Effector CD8-positive, alpha-beta T cell (primary cell): ENCODE measurements around the gene TESK2.
A peak's percentile ranks its signal among the peaks of the same experiment; 100 is the strongest.
"Not testable (repeated sequence)": the region's sequence is repeated elsewhere in the genome, so short reads cannot be mapped to it uniquely, and the experiment has no call there.

ENCODE experiments used
- DNase-seq: peaks from one replicate; lab custom pipeline; 2025; lab: John Stamatoyannopoulos, UW
- total RNA-seq, 4 experiments: gene quantifications; one replicate each; lab custom pipeline; 2026; lab: John Stamatoyannopoulos, UW

The TESK2 gene
- total RNA-seq, result 6.4 to 16.1 (median 9.9) reads per million in 4 experiments

DNA sequence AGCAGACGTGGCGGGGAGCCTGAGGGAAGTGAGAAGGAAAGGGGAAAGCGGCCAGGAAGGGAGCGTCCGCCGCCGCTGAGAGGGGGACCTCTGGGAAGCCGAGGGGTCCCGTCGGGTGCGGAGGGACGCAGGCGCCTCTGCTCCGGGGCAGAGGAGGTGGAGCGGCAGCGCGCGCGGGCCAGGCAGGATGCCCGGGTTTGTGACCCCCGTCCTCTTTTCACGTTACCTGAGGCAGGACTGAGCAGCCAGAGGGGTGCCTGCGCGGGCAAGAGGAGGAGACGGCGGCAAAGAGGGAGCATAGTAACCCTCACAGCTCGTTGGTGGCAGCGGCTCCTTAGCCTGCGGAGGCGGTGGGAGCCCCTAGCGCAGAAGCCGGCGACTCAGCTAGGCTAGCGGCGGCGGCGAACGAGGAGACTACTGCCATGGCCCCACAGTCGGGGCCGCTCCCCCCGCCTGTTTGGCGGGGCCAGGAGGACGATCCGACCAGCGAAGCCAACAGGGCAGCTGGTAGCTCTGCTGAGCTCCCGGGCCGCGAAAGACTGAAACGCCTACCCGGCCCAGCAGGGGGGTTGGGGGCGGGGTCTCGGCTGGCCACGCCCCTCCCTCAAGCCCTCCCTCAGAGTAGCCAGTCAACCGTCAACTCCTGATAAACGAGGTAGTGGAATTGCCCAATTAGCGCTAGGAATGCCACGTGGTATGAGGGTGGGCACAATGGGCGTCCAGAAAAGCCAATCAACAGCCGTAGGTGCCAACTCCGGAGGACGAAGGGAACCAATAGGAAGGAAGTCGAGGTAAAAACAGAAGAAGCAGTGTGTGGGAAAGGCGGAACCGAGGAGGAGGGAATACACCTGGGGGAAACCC, at the start of gene TESK2:
Gene TESK2 (minus strand): TSS at position 538 of the 861 bp plus-strand sequence. CDS start 33,378 bp downstream, outside the sequence.
- DNase-seq, result peak; percentile 95

- no peak for DNase-seq
These were observed 45.9 kb upstream of the TESK2 start for GRCh38 chr1:45536886-45537285.

- no peak for DNase-seq
These were observed 45.2 kb upstream of the TESK2 start for GRCh38 chr1:45535988-45536766.

DNA sequence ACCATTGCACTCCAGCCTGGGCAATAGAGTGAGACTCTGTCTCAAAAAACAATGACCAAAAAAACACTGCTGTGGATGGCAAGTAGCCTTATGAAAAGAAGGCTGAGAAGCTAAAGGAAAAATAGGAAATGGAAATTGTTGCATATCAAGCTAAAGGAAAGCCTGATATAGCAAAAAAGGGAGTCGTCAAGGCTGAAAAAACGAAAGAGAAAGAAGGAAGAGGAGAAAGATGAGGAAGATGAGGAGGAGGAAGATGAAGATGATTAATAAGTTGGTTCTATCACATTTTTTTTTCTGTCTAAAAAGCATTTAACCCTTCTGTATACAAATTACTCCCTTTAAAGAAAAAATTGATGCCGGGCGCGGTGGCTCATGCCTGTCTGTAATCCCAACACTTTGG, 40.9 kb upstream of the TESK2 start:
- DNase-seq, result no peak

GRCh38 chr1:45530632-45531135, 39.7 kb upstream of the TESK2 start:
- DNase-seq, result no peak

DNA sequence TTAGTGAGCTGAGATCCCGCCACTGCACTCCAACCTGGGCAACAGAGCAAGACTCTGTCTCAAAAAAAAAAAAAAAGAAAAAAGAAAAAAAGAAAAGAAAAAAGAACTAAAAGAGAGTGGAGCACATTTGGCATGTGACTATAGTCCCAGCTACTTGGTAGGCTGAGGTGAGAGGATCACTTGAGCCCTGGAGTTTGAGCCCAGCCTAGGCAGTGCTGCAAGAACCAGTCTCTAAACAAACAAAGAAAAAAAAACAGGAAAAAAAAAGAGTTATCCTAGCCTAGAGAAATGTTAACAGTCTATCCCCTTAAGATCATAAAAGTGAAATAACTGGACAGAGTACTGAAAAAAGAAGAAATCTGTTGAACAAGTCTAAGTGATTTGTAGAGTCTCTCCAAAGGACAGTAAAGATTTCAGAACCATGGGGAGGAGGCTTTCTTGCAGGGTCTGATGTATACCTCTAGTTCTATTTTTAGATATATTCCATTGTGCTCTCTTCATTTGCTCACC, 35.2 kb upstream of the TESK2 start:
- DNase-seq, result no peak

DNA sequence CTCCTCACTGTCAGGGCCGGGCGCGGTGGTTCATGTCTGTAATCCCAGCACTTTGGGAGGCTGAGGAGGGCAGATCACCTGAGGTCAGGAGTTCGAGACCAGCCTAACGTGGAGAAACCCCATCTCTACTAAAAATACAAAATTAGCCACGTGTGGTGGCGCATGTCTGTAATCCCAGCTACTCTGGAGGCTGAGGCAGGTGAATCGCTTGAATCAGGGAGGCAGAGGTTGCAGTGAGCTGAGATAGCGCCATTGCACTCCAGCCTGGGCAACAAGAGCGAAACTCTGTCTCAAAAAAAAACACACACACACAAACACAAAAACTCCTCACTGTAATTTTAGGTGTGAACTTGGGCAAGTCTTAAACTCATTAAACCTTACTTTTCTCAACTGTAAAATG, 33.0 kb upstream of the TESK2 start:
- DNase-seq, result not testable (repeated sequence)

DNA sequence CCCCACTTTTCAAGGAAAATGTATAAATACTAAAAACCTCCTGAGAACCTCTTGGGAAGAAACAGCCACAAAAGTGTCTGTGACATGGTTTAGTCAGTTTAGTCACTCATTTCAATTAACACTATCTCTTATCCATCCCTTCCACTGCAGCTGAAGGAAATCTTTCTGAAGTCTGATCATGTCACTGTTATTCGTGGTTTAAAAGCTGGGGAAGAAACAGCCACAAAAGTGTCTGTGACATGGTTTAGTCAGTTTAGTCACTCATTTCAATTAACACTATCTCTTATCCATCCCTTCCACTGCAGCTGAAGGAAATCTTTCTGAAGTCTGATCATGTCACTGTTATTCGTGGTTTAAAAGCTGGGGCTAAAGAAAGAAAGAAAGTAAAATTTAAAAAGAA, 32.6 kb upstream of the TESK2 start:
- not testable (repeated sequence) for DNase-seq

DNA sequence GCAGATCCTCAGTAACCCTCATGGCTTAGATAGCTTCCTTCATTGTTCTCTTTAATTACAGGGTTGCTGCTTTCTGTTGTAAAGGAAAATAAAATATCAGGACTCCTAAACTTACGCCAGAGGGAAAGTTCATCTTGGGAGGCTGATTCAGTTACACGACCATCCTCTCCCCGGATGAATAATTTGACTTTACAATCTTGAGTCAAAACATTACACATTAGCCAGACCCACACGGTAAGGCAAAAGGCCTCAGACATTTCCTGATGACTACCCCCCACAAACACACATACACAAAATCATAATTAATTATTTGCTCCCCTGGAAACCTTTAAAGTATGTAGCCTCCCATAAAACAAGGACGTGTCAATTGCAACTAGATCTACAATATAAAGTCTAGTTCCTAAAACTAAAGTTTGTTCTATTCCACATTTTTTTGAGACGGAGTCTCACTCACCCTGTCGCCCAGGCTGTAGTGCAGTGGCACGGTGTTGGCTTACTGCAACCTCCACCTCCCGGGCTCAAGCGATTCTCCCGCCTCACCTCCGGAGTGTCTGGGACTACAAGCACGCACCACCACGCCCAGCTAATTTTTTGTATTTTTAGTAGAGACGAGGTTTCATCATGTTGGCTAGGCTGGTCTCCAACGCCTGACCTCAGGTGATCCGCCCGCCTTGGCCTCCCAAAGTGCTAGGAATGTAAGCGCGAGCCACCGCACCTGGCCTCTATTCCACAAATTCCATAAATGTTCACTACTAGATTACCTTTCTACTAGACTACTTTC, 31.6 kb upstream of the TESK2 start:
- DNase-seq, result no peak

GRCh38 chr1:45521413-45522323, 30.7 kb upstream of the TESK2 start, which contains the start of gene PRDX1:
Gene PRDX1, minus strand, starts transcription at chr1:45521884. Its CDS starts 2,841 bp downstream, at chr1:45519043.
- peak; percentile 93 for DNase-seq

DNA sequence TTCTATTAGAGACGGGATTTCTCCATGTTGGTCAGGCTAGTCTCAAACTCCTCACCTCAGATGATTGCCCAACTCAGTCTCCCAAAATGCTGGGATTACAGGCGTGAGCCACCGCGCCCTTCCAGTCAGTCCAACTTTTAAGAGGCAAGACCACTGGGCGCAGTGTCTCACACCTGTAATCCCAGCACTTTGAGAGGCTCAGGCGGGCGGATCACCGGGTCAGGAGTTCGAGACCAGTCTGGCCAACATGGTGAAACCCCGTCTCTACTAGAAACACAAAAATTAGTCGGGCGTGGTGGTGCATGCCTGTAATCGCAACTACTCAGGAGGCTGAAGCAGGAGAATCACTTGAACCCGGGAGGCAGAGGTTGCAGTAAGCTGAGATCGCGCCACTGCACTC, 28.8 kb upstream of the TESK2 start:
- DNase-seq, result not testable (repeated sequence)

GRCh38 chr1:45518910-45519309, 27.9 kb upstream of the TESK2 start:
- no peak for DNase-seq

- not testable (repeated sequence) for DNase-seq
These were observed 27.4 kb upstream of the TESK2 start for GRCh38 chr1:45518366-45518765.

- DNase-seq, result no peak
These were observed 25.5 kb upstream of the TESK2 start for GRCh38 chr1:45516465-45516864.

DNA sequence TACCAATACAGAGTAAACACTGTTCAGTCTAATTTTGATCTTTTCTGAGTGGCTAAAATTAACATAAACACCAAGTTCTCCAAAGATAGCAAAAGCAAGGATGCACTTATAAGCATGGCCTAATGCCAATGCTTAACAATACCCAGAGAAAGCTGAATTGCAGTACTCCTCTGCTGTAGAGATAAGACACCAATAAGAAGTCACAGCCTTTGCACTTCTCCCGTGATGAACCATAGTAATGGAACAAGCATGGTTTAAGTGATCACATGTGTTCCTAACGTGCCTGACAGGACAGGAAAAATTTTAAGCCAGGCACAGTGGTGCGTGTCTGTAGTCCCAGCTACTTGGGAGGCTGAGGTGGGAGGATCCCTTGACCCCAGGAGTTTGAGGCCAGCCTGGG, 25.1 kb upstream of the TESK2 start:
- DNase-seq, result no peak

GRCh38 chr1:45513532-45514260, 22.7 kb upstream of the TESK2 start:
- DNase-seq, result not testable (repeated sequence)

GRCh38 chr1:45512641-45513054, 21.7 kb upstream of the TESK2 start:
- peak; percentile 19 for DNase-seq

GRCh38 chr1:45510972-45511527, 20.1 kb upstream of the TESK2 start:
- no peak for DNase-seq
